Vagina (tissue), 2 donors: Measurements from ENCODE around the gene FRG2B.
"Not testable (repeated sequence)": the region's sequence is repeated elsewhere in the genome, so short reads cannot be mapped to it uniquely, and the experiment has no call there.

Source experiments
- CTCF ChIP-seq, 3 experiments: fragments of 450-650 bp in 2 of 3; fragments of 200-600 bp in 1 of 3; sonication (generic) in 1 of 3; IDR thresholded peaks; one replicate each; pipeline ENCODE4 v1.5.1; 2017 to 2019; ENCODE audit warnings: antibody characterized with exemption in 3 of 3, mild to moderate bottlenecking in 2 of 3, moderate library complexity in 2 of 3
- POLR2AphosphoS5 ChIP-seq, 2 donors: sonication (generic); formaldehyde crosslinking; IDR thresholded peaks; one replicate each; pipeline ENCODE4 v1.9.0; 2017; ENCODE audit warnings: antibody characterized with exemption in 2 of 2, mild to moderate bottlenecking in 2 of 2, low read depth in 1 of 2; ENCODE audit not compliant: insufficient read depth in 1 of 2

- not testable (repeated sequence) for TF ChIP-seq CTCF (IDR thresholded peaks at IDR 0.05); POLR2AphosphoS5 (IDR thresholded peaks at IDR 0.05; ENCODE audit: insufficient read depth in 1 of 2, low read depth in 1 of 2)
Observed at GRCh38 chr10:133630723-133631249, 4.2 kb upstream of the FRG2B start.
